ENCODE results near the gene HCN3. TPM values are rescaled to one million over a fixed set of nuclear protein-coding genes. Genes with fewer than 3 reads are reported as not detected.

HCN3 gene
- total and polyA plus RNA-seq, 4 experiments from 2014 or later = 0.10 to 5.3 (median 2.6) TPM

DNA sequence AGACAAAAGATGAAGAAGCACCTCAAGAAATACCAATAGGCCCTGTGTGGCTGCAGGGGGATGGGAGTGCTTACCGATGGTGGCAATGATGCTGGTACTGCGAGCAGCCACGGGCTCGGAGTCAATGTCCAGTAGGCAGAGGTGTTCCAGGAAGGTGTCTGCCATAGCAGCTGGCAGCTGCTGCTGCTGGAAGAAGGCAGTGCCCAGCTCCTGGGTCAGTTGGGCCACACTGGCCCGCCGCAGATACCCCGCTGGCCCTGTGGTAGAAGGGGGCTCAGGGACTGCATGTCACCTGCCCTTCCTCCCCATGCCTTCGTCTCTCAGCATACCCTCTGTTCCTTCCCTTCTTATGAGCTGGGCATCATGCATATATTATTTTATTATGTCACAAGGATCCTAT, 22.8 kb downstream of the HCN3 start:
- H3K4me3 ChIP-seq (ENCODE audit: low read length in 2 of 2) = no peak overlapping the region
- H3K27ac Mint-ChIP-seq = no peak overlapping the region
- H3K4me1 Mint-ChIP-seq = peaks cover 0 to 4% (median 1%) of the 10 kb centered on the region in 4 donors
- POLR2A ChIA-PET (ENCODE audit: partially characterized antibody) = no interaction called here
- peaks cover 15 to 24% of the 10 kb centered on the region in 2 donors for H3K27me3 Mint-ChIP-seq
- no peak overlapping the region for H3K4me3 Mint-ChIP-seq
- no peaks in the 10 kb centered on the region for H3K36me3 Mint-ChIP-seq
- H3K27me3 ChIP-seq (ENCODE audit: insufficient read depth, low read length) = peaks cover 10% of the 10 kb centered on the region
- CTCF ChIA-PET (ENCODE audit: partially characterized antibody) = no interaction called here
- no peaks in the 10 kb centered on the region for H3K9me3 ChIP-seq (ENCODE audit: control insufficient read depth in 1 of 2, low read length in 2 of 2)
- H3K9me3 Mint-ChIP-seq = peaks cover 0 to 2% (median 0%) of the 10 kb centered on the region in 8 donors
- intact Hi-C loops (cut with micrococcal nuclease) = no loop called here
- no peak overlapping the region for H3K27ac ChIP-seq (ENCODE audit: low read depth, low read length)
- DNase-seq = no peak
- peaks cover 3% of the 10 kb centered on the region for H3K4me1 ChIP-seq (ENCODE audit: insufficient read depth, low read length)
- no peaks in the 10 kb centered on the region for H3K36me3 ChIP-seq (ENCODE audit: insufficient read depth, low read length)

DNA sequence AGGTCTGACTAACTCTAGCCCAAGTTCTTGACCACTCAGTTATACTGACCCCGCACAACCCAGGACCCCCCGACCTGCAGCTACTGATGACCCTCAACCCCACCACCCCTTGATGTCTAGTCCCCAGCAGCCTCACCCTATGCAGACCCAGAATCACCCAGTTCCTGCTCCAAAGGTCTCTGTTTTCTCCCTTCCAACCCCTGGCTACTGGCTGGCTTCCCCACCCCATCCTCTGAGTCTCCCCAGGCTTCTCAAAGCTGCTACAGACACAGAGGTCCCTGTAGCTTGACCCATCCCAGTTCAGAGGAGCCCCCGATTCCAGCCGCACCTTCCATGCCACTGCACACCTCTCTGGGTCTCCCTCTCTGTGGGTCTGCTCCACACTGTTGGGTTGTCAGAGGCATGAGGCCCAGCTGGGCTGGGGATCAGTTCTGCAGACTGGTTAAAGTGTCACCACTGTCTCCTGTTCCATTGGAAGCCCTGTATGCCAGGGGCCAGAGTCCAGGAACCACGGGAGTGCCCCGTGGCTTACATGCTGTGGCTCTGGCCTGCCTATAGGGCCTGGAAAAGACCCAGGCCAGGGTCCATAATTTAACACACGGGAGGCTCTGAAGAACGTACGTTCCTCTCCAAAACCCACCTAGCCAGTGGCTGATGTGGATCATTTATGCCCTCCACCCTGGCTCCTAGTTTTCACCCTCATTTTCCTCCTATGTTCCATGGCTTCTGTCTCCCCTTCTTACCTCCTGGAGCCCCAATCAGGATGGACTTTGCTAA, 23.5 kb downstream of the HCN3 start:
- POLR2A ChIA-PET (ENCODE audit: partially characterized antibody) = no interaction called here
- Histone ChIP-seq H3K27ac (ENCODE audit: low read depth, low read length) (no peak overlapping the region), H3K36me3 (ENCODE audit: insufficient read depth, low read length) (no peaks in the 10 kb centered on the region), H3K27me3 (ENCODE audit: insufficient read depth, low read length) (peaks cover 4% of the 10 kb centered on the region), H3K4me3 (ENCODE audit: low read length in 2 of 2) (no peak overlapping the region), H3K9me3 (ENCODE audit: control insufficient read depth in 1 of 2, low read length in 2 of 2) (no peaks in the 10 kb centered on the region), H3K4me1 (ENCODE audit: insufficient read depth, low read length) (no peaks in the 10 kb centered on the region)
- Mint-ChIP-seq H3K27me3 (peaks cover 12 to 22% of the 10 kb centered on the region in 2 donors), H3K36me3 (no peaks in the 10 kb centered on the region), H3K27ac (peak overlapping the region in 1 of 7 donors; percentile 52), H3K9me3 (peaks cover 0 to 2% (median 0%) of the 10 kb centered on the region in 8 donors), H3K4me3 (peak overlapping the region in 1 of 8 donors; percentile 23), H3K4me1 (peaks cover 0 to 3% (median under 1%) of the 10 kb centered on the region in 4 donors)
- CTCF ChIA-PET (ENCODE audit: partially characterized antibody) = no interaction called here
- DNase-seq = no peak
- intact Hi-C loops (cut with micrococcal nuclease) = no loop called here

DNA sequence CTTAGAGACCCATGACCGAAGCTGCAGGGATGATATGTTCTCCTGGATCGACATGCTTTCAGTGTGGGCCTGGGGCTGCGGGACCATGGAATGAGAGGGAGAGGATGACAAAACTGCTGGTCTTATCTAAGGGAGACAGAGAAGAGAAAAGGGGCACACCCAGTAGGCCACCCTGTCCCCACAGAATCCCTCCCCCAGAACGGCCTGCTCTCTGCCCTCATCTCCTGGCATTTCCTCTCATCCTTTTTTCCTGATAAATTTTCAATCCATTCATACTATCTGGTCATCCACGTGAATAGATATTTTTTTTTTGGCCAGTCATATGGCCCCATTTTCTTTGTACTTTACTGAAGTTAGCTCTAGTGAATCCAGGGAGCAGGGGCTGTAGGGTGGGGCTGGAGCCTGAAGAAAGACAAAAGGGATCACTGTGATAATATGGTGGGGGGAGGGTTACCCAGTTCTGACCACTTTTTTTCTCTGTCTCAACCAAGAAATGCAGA, 24.1 kb downstream of the HCN3 start, which contains the start of gene PKLR:
PKLR (minus strand) TSS at position 97 of the 500 bp plus-strand sequence; CDS start at position 54, 43 bp downstream.
- H3K27me3 Mint-ChIP-seq = peaks cover 12 to 16% of the 10 kb centered on the region in 2 donors
- Histone ChIP-seq H3K27me3 (ENCODE audit: insufficient read depth, low read length) (no peaks in the 10 kb centered on the region), H3K36me3 (ENCODE audit: insufficient read depth, low read length) (no peaks in the 10 kb centered on the region), H3K27ac (ENCODE audit: low read depth, low read length) (no peak within 1 kb of the TSS), H3K9me3 (ENCODE audit: control insufficient read depth in 1 of 2, low read length in 2 of 2) (no peaks in the 10 kb centered on the region), H3K4me3 (ENCODE audit: low read length in 2 of 2) (no peak within 1 kb of the TSS), H3K4me1 (ENCODE audit: insufficient read depth, low read length) (no peaks in the 10 kb centered on the region)
- peaks cover 0 to 3% (median 0%) of the 10 kb centered on the region in 4 donors for H3K4me1 Mint-ChIP-seq
- peak within 1 kb of the TSS in 1 of 8 donors; percentile 23 for H3K4me3 Mint-ChIP-seq
- H3K27ac Mint-ChIP-seq = peak within 1 kb of the TSS in 1 of 7 donors; percentile 52
- ChIA-PET CTCF (ENCODE audit: partially characterized antibody) (no interaction called here), POLR2A (ENCODE audit: partially characterized antibody) (no interaction called here)
- peaks cover 0 to 2% (median 0%) of the 10 kb centered on the region in 8 donors for H3K9me3 Mint-ChIP-seq
- H3K36me3 Mint-ChIP-seq = no peaks in the 10 kb centered on the region
- no peak for DNase-seq
- intact Hi-C loops (cut with micrococcal nuclease) = no loop called here

DNA sequence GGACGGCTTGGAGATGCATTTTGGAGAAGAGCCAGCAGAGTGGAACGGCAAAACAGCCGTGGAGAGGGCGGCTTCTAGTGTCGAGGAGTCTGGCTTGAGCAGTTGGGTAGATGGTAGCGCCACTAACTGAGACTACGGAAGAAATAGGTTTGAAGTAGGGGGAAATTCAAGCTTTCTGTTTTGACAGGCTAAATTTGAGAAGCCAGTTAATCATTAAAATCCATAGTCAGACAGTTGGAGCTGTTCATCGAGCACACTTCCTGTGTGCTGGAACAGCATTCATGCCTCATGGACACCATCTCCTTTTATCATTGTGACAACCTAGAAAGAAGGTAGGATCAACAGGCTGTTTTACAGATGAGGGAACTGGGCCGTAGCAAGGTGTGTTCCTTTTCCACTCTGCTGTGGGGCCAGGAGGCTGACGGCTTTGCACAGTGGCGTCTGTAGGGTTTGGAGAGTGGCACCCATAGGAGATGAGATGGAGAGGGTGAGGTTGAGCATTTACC, 27.3 kb downstream of the HCN3 start:
- H3K27me3 ChIP-seq (ENCODE audit: insufficient read depth, low read length) = no peaks in the 10 kb centered on the region
- no peak overlapping the region for H3K4me3 ChIP-seq (ENCODE audit: low read length in 2 of 2)
- Mint-ChIP-seq H3K4me3 (peak overlapping the region in 1 of 8 donors; percentile 31), H3K27ac (no peak overlapping the region), H3K27me3 (peaks cover 3 to 4% of the 10 kb centered on the region in 2 donors), H3K9me3 (no peaks in the 10 kb centered on the region), H3K4me1 (peaks cover 9 to 13% (median 12%) of the 10 kb centered on the region in 4 donors), H3K36me3 (peaks cover 0 to 4% of the 10 kb centered on the region in 2 donors)
- H3K9me3 ChIP-seq (ENCODE audit: control insufficient read depth in 1 of 2, low read length in 2 of 2) = no peaks in the 10 kb centered on the region
- H3K4me1 ChIP-seq (ENCODE audit: insufficient read depth, low read length) = peaks cover 12% of the 10 kb centered on the region
- no peak overlapping the region for H3K27ac ChIP-seq (ENCODE audit: low read depth, low read length)
- DNase-seq = no peak
- ChIA-PET POLR2A (ENCODE audit: partially characterized antibody) (no interaction called here), CTCF (ENCODE audit: partially characterized antibody) (interaction anchor here (1.5 kb wide), 1 partner anchor 54 kb away, joined by 4 read pairs; no protein-coding TSS in a partner anchor)
- H3K36me3 ChIP-seq (ENCODE audit: insufficient read depth, low read length) = no peaks in the 10 kb centered on the region
- intact Hi-C loops (cut with micrococcal nuclease) = loop anchor here (5.0 kb wide), 1 partner anchor 112 kb away; no protein-coding TSS in a partner anchor

DNA sequence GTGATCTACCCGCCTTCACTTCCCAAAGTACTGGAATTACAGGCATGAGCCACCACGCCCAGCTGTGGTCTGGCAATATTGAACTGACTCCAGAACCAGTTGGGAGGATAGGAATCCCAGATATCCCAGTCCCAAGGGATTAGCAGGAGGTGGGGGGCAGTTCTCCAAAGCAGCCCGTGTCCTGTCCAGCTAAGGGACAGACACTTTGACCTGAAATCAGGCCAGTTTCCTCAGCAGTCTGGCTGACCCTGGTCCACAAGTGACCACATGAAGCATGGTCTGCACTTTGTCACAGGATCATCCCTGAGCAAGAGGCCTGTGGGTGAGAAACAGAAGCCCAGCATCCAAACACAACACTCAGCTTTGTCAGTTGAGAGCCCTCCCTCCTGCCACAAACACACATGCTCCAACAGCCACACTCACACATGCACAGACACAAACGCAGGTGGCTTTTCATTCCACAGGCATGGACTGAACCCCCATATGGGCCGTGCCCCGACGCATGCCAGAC, 28.7 kb downstream of the HCN3 start:
- H3K4me3 Mint-ChIP-seq = no peak overlapping the region
- H3K27ac ChIP-seq (ENCODE audit: low read depth, low read length) = no peak overlapping the region
- no peak for DNase-seq
- peak overlapping the region in 4 of 7 donors; percentile 19 to 63 (median 36) for H3K27ac Mint-ChIP-seq
- no peaks in the 10 kb centered on the region for H3K36me3 ChIP-seq (ENCODE audit: insufficient read depth, low read length)
- no peaks in the 10 kb centered on the region for H3K9me3 ChIP-seq (ENCODE audit: control insufficient read depth in 1 of 2, low read length in 2 of 2)
- H3K9me3 Mint-ChIP-seq = no peaks in the 10 kb centered on the region
- no peaks in the 10 kb centered on the region for H3K27me3 ChIP-seq (ENCODE audit: insufficient read depth, low read length)
- peaks cover 0 to 9% of the 10 kb centered on the region in 2 donors for H3K36me3 Mint-ChIP-seq
- peaks cover 12 to 26% (median 20%) of the 10 kb centered on the region in 4 donors for H3K4me1 Mint-ChIP-seq
- no peak overlapping the region for H3K4me3 ChIP-seq (ENCODE audit: low read length in 2 of 2)
- peaks cover 3% of the 10 kb centered on the region in 2 donors for H3K27me3 Mint-ChIP-seq
- H3K4me1 ChIP-seq (ENCODE audit: insufficient read depth, low read length) = peaks cover 22% of the 10 kb centered on the region
- ChIA-PET POLR2A (ENCODE audit: partially characterized antibody) (interaction anchor here (1.4 kb wide), 1 partner anchor 18 kb away, joined by 4 read pairs; no protein-coding TSS in a partner anchor), CTCF (ENCODE audit: partially characterized antibody) (interaction anchor here (0.7 to 3.0 kb wide), 2 partner anchors 44 to 55 kb away, joined by 3 to 27 read pairs; no protein-coding TSS in a partner anchor)
- intact Hi-C loops (cut with micrococcal nuclease) = loop anchor here (5.0 kb wide), 1 partner anchor 114 kb away; no protein-coding TSS in a partner anchor

DNA sequence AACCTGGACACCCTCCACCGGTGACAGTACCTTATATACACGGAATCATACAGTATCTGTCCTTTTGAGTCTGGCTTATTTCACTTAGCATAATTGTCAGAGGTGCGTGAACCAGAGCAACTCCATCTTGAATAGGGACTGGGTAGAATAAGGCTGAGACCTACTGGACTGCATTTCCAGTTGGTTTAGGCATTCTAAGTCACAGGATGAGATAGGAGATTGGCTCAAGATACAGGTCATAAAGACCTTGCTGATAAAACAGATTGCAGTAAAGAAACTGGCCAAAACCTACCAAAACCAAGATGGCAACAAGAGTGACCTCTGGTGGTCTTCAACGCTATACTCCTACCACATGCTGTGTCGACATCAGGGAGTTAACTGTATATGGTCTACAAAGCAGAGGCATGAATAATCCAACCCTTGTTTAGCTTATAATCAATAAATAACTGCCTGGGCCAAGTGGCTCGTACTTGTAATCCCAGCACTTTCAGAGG, 30.0 kb downstream of the HCN3 start:
- Mint-ChIP-seq H3K4me1 (peaks cover 16 to 35% (median 23%) of the 10 kb centered on the region in 4 donors), H3K27ac (peak overlapping the region; percentile 54 to 96 (median 83)), H3K4me3 (peak overlapping the region in 3 of 8 donors; percentile 25 to 99 (median 48)), H3K36me3 (peaks cover 2 to 17% of the 10 kb centered on the region in 2 donors), H3K27me3 (peaks cover 0 to 3% of the 10 kb centered on the region in 2 donors), H3K9me3 (no peaks in the 10 kb centered on the region)
- H3K27ac ChIP-seq (ENCODE audit: low read depth, low read length) = peak overlapping the region; percentile 90
- ChIA-PET CTCF (ENCODE audit: partially characterized antibody) (interaction anchor here (0.8 to 3.0 kb wide), 6 partner anchors 15 to 100 kb away, joined by 4 to 27 read pairs (median 6); no protein-coding TSS in a partner anchor), POLR2A (ENCODE audit: partially characterized antibody) (interaction anchor here (0.8 to 1.8 kb wide), 10 partner anchors 10 to 256 kb away, joined by 3 to 14 read pairs (median 6); partner anchors contain the start of genes CLK2, RUSC1 and SCAMP3)
- H3K4me1 ChIP-seq (ENCODE audit: insufficient read depth, low read length) = peaks cover 22% of the 10 kb centered on the region
- no peaks in the 10 kb centered on the region for H3K36me3 ChIP-seq (ENCODE audit: insufficient read depth, low read length)
- DNase-seq = no peak
- H3K27me3 ChIP-seq (ENCODE audit: insufficient read depth, low read length) = no peaks in the 10 kb centered on the region
- intact Hi-C loops (cut with micrococcal nuclease) = loop anchor here (5.0 kb wide), 1 partner anchor 115 kb away; no protein-coding TSS in a partner anchor
- H3K9me3 ChIP-seq (ENCODE audit: control insufficient read depth in 1 of 2, low read length in 2 of 2) = no peaks in the 10 kb centered on the region
- H3K4me3 ChIP-seq (ENCODE audit: low read length in 2 of 2) = no peak overlapping the region

Measured in CD4-positive, alpha-beta memory T cell (primary cell).